ENCODE measurements around the gene ABCC2.
"Not testable (repeated sequence)": the region's sequence is repeated elsewhere in the genome, so short reads cannot be mapped to it uniquely, and the experiment has no call there.

ABCC2 gene

DNA sequence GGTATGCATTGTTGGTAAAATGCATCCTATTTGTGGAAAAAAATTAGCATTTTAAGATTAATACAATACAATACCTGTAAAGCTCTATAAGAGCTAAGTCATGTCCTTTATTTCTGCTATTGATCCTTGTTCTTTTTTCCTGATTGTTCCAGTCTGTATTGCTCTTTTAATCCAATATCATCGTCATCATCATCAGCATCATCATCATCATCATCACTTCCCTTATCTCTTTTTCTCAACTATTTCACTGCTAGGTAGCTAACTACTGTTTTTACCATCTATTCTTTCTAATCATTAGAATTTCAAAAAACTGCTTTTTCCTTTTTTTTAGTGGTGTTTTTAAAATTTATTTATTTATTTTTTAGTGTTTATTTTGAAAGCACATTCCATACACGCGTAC is 71.2 kb downstream of the ABCC2 start:
- no peak for DNase-seq (ENCODE audit: low read depth)

DNA sequence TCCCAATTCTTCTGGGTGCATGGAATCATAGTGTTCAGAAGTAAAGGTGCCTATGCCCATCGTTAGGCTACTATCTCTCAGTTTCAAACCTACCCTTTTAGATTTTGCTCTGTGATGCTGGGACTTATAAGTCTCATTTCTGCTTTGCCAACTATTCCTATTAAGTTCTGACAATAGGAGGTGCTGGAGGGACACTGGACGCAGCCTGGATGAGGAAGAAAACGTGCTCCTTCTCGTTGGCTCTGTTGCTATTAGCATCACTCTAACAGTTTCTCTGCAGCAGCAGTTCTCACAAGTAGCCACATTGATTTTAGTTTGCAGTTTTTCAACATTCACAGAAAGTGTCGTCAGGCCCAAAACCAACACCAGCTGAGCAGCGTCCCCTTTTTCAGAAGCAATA is 72.4 kb downstream of the ABCC2 start:
- no peak for DNase-seq (ENCODE audit: low read depth)

DNA sequence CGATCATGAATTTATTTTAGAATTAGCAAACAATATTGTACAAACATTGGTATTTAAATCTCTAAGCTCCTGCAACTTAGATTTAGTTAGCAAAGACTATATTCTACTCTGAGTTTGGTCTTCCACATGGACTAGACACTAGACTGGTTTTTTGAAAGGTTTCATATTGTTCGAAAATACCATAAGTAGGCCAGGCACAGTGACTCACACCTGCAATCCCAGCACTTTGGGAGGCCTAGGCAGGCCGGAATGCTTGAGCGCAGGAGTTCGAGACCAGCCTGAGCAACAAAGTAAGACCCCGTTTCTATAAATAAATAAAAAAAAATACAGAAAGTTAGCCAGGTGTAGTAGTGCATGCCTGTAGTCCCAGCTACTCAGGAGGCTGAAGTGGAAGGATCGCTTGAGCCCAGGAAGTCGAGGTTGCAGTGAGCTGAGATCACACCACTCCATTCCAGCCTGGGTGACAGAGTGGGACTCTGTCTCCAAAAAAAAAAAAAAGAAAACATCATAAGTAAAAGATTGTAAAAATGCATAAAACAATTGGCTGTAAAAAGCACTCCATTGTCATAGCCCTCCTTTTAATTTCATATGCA is 73.1 kb downstream of the ABCC2 start:
- DNase-seq (ENCODE audit: low read depth) = no peak

DNA sequence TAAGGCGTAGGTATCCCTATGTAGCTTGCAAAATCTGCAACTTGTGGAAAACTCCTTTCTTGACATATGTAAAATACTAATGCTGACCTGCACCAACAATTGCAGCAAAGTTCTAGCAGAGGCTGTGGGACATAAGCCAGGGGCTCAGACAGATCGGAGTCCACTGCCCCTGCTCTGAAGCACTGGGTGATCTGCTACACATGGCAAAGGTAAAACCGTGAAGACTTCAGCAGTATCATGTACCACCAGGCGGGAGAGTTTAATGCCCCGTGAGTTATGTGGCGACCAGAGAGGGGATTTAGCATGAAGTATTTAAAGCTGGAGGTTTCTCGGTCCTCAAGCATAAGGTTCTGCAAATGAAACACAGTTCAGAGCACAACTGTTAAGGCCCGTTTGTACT is 76.4 kb downstream of the ABCC2 start:
- no peak for DNase-seq (ENCODE audit: low read depth)

DNA sequence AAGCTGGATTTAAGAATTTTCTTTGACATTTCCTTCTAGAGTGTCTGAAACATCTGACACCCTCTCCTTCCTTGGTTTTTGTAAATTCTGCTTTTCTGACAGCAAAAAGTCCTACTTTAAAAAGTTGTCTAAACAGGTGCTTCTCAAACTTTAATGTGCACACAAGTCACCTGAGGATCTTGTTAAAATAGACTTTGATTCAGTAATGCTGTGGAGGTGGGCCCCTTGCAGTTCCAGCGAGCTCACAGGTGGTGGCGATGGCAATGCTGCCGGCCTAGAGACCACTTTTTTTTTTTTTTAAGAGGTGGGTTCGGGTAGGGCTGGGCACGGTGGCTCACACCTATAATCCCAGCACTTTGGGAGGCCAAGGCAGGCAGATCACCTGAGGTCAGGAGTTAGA is 77.1 kb downstream of the ABCC2 start:
- no peak for DNase-seq (ENCODE audit: low read depth)

DNA sequence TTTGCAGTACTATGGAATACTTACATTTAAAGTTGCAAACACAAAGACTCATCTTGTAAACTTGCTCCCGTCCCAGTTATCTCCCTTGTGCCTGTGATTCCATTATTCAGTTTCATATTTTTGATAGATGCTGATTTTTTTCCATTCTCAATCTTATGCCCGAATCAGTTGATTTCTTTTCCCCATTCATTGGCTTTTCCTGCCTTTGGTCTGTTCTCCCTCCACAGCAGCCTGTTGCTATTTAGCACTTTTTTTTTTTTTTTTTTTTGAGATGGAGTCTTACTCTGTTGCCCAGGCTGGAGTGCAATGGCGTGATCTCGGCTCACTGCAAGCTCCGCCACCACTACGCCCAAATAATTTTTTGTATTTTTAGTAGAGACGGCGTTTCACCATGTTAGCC is 78.0 kb downstream of the ABCC2 start:
- DNase-seq (ENCODE audit: low read depth) = no peak

DNA sequence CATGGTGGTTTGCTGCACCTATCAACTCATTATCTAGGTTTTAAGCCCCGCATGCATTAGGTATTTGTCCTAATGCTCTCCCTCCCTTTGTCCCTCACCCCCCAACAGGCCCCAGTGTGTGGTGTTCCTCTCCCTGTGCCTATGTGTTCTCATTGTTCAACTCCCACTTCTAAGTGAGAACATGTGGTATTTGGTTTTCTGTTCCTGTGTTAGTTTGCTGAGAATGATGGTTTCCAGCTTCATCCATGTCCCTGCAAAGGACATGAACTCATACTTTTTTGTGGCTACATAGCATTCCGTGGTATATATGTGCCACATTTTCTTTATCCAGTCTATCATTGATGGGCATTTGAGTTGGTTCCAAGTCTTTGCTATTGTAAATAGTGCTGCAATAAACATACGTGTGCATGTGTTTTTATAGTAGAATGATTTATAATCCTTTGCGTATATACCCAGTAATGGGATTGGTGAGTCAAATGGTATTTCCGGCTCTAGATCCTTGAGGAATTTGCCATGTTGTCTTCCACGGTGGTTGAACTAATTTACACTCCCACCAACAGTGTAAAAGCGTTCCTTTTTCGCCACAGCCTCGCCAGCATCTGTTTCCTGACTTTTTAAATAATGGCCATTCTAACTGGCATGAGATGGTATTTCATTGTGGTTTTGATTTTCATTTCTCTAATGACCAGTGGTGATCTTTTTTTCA is 81.2 kb downstream of the ABCC2 start:
- DNase-seq (ENCODE audit: low read depth) = not testable (repeated sequence)

DNA sequence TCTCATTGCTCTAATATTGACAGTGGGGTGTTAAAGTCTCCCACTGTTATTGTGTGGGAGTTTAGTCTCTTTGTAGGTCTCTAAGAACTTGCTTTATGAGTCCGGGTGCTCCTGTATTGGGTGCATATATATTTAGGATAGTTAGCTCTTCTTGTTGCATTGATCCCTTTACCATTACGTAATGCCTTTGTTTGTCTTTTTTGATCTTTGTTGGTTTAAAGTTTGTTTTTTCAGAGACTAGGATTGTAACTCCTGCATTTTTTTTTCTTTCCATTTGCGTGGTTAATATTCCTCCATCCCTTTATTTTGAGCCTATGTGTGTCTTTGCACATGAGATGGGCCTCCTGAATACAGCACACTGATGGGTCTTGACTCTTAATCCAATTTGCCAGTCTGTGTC is 84.8 kb downstream of the ABCC2 start:
- not testable (repeated sequence) for DNase-seq (ENCODE audit: low read depth)

DNA sequence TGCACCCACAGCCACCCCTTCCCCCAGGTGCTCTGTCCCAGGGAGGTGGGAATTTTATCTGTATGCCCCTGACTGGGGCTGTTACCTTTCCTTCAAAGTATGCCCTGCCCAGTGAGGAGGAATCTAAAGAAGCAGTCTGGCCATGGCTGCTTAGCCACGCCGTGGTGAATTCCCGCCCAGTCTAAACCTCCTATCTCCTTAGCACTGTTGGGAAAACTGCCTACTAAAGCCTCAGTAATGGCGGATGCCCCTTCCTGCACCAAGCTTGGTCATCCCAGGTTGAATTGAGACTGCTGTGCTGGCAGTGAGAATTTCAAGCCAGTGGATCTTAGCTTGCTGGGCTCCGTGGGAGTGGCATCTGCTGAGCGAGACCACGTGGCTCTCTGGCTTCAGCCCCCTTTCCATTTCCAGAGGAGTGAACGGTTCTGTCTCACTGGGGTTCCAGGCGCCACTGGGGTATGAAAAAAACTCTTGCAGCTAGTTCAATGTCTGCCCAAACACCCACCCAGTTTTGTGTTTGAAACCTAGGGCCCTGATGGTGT is 87.2 kb downstream of the ABCC2 start:
- DNase-seq (ENCODE audit: low read depth) = no peak

DNA sequence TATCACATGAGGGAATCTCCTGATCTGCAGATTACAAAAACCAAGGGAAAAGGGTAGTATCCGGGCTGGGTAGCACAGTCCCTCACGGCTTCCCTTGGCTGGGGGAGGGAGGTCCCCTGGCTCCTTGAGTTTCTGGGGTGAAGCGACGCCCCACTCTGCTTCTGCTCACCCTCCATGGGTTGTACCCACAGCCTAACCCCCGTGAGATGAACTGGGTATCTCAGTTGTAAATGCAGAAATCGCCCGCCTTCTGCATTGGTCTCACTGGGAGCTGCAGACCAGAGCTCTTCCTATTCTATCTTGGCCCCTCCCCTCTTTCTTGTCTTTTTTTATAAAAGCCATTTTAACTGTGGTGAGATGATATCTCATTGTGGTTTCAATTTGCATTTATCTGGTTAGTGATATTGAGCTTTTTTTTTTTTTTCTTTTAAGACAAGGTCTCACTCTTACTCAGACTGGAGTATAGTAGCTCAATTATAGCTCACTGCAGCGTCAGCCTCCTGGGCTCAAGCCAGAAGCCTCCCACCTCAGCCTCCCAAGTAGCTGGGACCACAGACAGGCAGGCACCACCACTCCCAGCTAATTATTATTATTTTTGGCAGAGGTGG is 87.8 kb downstream of the ABCC2 start:
- peak; percentile 7 for DNase-seq (ENCODE audit: low read depth)

DNA sequence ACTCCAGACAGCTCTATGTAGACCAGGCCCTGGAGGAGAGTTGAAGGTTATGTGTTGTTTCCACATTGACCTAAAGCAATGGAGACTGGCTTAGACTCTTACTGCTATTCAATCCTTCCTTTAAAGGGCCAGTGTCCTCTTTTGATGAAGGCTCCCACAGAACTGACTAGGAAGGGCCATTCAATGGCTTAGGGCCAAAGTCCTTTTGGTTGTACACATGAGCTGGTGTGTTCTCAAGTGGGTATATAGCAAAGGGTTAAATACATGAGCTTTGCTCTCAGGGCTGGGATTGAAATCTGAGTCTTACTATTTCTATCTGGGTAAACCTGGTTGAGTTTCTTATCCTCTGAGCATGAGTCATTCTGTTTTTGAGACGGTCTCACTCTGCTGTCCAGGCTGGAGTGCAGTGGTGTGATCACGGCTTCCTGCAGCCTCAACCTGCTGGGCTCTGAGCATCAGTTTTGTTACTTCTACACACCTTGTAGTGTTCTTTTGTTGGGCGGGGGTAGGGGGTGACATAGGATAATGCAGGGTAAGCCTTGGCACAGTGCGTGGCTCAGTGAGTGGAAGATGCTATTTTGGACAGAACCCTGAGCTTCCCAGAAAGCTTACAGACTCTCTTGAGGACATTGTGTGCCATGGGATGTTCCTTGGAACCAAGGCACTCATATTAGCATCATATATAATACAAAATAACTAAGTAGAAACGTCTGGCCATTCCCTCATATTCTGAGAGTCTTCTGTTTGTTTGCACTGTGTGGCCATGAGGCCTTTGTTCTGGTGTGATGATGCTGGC is 90.1 kb downstream of the ABCC2 start:
- no peak for DNase-seq (ENCODE audit: low read depth)

DNA sequence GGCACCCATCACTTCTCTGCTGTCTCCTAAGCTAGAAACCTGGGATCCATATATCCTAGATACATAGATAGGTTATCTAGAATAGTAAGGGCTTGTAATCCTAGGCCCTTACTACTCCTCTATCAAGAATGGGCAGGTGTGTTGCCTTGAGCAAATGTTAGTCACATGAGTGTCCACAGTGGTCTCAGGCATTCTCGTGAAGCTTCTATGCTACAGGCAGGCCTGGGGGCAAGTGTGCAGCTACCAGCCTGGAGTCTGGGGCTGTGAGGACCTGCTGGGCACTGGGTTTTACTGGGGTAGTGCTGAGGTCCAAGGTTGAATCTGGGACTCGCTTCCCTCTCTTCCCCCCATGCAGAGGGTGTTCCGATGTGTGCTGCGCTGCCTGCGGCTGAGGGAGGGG is 91.4 kb downstream of the ABCC2 start:
- no peak for DNase-seq (ENCODE audit: low read depth)

DNA sequence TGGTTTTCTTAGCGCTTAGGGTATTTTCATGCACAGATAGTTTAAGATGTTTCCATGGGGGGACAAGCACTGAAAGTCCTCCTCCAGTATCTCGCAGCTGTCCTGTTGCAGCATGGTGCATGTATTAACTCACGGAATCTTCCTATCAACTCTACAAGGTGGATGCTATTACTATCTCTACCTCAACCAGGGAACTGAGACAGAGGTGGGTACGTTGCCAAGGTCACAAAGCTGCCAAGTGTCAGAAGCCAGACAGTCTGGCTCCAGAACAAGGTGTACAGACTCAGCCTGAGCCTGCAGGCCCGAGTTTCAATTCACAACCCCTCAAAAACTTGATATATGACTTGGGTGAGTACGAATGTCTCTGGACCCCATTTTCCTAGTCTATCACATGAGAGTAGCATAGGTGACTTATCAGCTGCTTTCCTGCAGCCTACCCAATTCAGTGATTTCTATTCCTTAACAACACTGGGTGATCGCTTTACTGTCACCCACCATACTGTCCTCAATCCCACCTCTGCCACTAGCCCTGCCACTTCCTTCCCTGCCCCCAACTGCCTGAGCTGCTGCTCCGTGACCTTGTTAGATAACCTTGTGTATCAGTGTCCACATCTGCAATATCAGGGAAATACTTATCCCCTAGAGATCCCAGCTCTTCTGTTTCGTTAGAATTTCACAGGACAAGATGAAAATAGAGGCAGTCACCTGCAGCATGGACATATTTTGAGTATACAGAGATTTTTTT is 92.1 kb downstream of the ABCC2 start:
- no peak for DNase-seq (ENCODE audit: low read depth)

DNA sequence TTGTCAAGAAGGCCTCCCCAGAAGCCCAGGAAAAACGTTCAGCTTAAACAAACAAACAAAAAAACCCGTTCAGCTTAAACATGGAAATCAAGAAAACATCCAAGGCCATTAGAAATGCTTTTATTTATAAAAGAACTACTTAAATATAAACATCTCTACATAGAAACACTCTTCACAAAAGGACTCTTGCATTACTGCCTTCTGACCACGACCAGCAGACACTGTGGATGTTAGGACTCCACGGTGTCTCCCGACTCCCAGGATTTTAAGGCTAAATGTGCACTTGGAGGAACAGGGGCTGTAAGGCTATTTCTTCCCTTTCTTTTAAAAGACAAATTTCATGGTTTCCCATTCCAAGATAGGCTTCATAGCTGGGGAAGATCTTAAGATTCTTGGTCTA is 93.0 kb downstream of the ABCC2 start:
- no peak for DNase-seq (ENCODE audit: low read depth)

DNA sequence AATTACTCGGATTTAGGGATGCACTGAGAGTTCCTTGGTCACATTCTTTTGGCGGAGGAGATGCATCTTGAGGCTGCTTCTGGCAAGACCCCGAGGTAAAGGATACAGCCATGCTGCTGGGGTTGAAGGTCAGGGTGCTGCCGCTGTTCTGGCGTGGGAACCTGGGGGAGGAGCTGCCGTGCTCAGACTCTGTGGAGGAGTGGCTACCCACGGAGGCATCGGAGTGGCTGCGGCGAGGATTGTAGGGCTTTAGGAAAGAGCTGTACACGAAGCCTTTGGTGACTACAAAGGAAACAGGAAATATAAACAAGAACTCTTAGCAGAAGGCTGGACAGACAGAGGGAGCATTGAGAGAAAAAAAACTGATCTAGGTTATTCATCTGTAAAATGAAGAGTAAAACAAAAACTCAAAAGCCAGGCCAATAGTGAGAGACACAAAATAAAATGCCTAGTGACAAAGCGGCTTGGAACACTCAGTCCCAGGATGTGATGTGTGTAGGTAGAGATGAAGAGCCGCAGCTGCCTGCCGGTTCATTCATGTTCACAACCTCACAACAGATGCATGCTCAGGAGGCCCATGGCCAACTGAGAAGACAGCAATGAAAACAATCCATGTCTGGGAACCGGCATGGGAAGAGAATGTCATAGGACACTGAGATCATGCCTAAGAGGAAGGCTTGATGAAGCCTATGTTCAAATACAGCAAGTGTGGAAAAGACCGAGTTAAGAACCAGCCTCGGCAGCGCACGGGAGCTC is 97.8 kb downstream of the ABCC2 start:
- no peak for DNase-seq (ENCODE audit: low read depth)

DNA sequence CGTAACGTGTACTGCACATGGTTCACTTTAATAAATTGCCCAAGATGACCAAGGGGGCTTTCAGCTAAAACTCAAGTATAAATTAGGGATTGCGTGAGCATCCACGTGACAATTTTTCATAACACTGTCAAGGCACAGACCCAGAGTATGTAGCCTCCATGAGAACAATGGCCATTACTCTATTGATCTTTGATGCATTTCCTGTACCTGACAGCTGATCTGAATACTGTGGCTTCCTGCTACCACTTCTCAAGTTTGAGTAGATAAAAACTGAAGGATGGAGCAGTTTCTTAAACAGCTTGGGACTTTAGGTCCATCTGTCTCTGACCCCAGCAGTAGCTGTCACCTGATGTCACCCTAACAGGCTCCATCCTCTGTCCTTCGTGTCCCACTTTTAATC is 98.9 kb downstream of the ABCC2 start:
- no peak for DNase-seq (ENCODE audit: low read depth)

DNA sequence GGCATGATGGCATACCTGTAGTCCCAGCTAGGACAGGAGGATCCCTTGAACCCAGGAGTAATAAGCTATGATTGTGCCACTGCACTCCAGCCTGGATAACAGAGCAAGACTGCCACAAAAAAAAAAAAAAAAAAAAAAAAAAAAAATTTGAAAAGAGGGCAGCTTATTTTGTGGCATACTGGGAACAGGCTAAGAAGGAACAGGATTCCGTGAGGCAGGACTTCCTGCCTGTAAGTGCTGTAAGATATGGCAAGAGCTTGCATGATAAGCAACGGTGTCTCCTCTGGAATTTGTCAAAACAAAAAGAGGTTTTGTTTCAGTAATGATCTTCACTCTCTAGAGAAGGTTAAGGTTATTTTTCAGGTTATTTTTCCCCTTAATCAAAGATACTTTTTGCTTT is 101.1 kb downstream of the ABCC2 start:
- no peak for DNase-seq (ENCODE audit: low read depth)

DNA sequence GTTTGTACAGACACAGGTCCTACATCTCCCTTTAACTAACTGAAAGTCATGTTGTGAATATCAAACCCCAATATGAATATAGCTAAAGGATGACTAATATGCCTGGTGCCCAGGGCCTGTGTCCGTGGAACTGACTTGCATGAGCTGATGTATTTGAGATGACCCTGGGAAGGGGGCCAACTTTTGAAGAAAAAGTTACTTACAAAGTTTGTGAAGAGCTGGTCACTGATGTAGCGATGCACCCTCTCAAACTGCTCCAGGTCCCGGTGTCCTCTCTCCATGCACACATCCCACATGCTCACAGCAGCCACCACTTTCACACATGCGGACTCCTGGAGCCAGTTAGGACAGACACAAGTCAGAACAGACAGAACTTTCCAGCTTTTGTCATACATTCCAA is 106.2 kb downstream of the ABCC2 start:
- DNase-seq (ENCODE audit: low read depth) = no peak

DNA sequence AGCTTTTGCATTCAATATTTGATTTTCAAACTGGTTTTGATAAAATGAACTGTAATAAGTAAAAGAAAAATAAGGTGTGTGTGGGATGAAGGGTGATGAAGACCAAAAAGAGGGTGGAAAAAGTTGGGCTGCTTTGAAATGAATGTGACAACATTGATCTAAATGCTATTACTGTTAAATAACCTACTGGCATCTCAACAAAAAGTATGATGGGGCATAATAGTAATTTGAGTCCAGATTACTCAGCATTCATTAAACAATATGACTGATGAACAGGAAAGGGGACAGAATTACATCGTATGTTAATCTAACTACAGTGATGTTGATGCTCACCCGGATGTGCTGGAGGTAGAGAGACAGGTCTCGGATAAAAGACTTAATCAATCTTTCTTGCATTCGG is 112.2 kb downstream of the ABCC2 start:
- DNase-seq (ENCODE audit: low read depth) = no peak

DNA sequence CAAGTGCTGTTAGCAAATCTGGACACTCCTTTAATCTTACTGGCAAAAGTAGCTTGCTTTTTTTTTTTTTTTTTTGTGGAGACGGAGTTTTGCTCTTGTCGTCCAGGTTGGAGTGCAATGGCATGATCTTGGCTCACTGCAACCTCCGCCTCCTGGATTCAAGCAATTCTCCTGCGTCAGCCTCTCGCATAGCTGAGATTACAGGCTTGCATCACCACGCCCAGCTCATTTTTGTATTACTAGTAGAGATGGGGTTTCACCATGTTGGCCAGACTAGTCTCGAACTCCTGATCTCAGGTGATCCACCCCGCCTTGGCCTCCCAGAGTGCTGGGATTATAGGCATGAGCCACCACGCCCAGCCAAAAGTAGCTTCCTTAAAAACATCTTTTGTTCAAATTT is 112.6 kb downstream of the ABCC2 start:
- not testable (repeated sequence) for DNase-seq (ENCODE audit: low read depth)

DNA sequence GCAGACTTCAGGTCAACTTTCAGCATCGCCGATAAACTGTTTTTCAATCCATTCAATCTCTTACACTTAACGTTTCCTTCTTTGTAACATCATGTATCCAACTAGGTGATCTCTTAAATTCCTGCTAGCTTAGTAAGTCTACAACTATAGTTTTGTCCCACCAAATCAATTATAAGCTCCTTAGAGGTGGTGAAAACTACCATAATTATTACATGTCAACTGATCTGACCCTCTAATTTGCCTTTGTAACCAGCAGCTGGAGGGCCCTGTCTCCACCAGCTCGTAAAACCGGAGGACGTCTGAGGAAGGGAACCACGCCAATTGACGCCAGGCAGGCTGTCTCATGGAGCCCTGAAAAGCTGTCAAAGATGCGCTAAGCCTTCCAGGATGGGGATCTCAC is 113.4 kb downstream of the ABCC2 start:
- DNase-seq (ENCODE audit: low read depth) = no peak

All from activated T-helper 9 cell treated with anti-CD3 and anti-CD28 coated beads, Interleukin-2, amount 50 U/mL, for 16 hours (primary cell).